GM04503 (cell line): Measurements from ENCODE around the gene SCAMP2.
"Not testable (repeated sequence)": the region's sequence is repeated elsewhere in the genome, so short reads cannot be mapped to it uniquely, and the experiment has no call there.

Experiments used
- DNase-seq: peaks from one replicate; pipeline ENCODE4 v3.0.0-alpha.2; 2012; ENCODE audit warnings: low read depth

The SCAMP2 gene

GRCh38 chr15:74890665-74890960 lies 17.4 kb upstream of the SCAMP2 start:
- DNase-seq: no peak

GRCh38 chr15:74889883-74890664 lies 16.9 kb upstream of the SCAMP2 start, which contains the start of gene MPI:
MPI (plus strand) TSS chr15:74890042; CDS start chr15:74890074, 32 bp downstream.
- no peak for DNase-seq

- peak; percentile 14 for DNase-seq
Measured at GRCh38 chr15:74889390-74889882, 16.3 kb upstream of the SCAMP2 start.

- DNase-seq: no peak
Measured at GRCh38 chr15:74888716-74889115, 15.6 kb upstream of the SCAMP2 start.

GRCh38 chr15:74887537-74888193 lies 14.5 kb upstream of the SCAMP2 start:
- not testable (repeated sequence) for DNase-seq

GRCh38 chr15:74885461-74885860 lies 12.3 kb upstream of the SCAMP2 start:
- no peak for DNase-seq

GRCh38 chr15:74884428-74885223 lies 11.5 kb upstream of the SCAMP2 start:
- peak; percentile 11 for DNase-seq

- no peak for DNase-seq
Measured at GRCh38 chr15:74882528-74882927, 9.4 kb upstream of the SCAMP2 start.

GRCh38 chr15:74878273-74878672 lies 5.1 kb upstream of the SCAMP2 start:
- DNase-seq: no peak

GRCh38 chr15:74873756-74874424 lies 725 bp upstream of the SCAMP2 start:
- no peak for DNase-seq

- DNase-seq: no peak
Measured at GRCh38 chr15:74872702-74873035, 496 bp downstream of the SCAMP2 start.

GRCh38 chr15:74870436-74871215 lies 2.5 kb downstream of the SCAMP2 start:
- peak; percentile 10 for DNase-seq

GRCh38 chr15:74869726-74870407 lies 3.3 kb downstream of the SCAMP2 start:
- no peak for DNase-seq

GRCh38 chr15:74869372-74869725 lies 3.8 kb downstream of the SCAMP2 start:
- DNase-seq: peak; percentile 15

- no peak for DNase-seq
Measured at GRCh38 chr15:74868059-74868458, 5.1 kb downstream of the SCAMP2 start.

- DNase-seq: no peak
Measured at GRCh38 chr15:74867466-74868038, 5.6 kb downstream of the SCAMP2 start.

GRCh38 chr15:74866090-74866489 lies 7.1 kb downstream of the SCAMP2 start:
- peak; percentile 17 for DNase-seq

GRCh38 chr15:74865316-74865715 lies 7.8 kb downstream of the SCAMP2 start:
- DNase-seq: no peak

- no peak for DNase-seq
Measured at GRCh38 chr15:74864296-74864695, 8.9 kb downstream of the SCAMP2 start.

- peak; percentile 5 for DNase-seq
Measured at GRCh38 chr15:74863239-74864056, 9.7 kb downstream of the SCAMP2 start.
